Mesendoderm (in vitro differentiated cells): ENCODE results near the gene ARID1B.

Experiments used
- DNase-seq: peaks from one replicate; pipeline ENCODE4 v3.0.0; 2013
- H2AK5ac ChIP-seq: 2 replicates; pipeline ENCODE4 v1.6.1; 2013; ENCODE audit warnings: low read length, inconsistent platforms
- H2BK120ac ChIP-seq: 2 replicates; pipeline ENCODE4 v1.6.1; 2013; ENCODE audit warnings: low read depth, mild to moderate bottlenecking, low read length, moderate library complexity, mixed read lengths
- H2BK15ac ChIP-seq: replicated peaks from 2 replicates; pipeline ENCODE4 v1.6.1; 2013; ENCODE audit warnings: low read depth, mild to moderate bottlenecking, moderate library complexity
- H2BK5ac ChIP-seq: 2 replicates; pipeline ENCODE4 v1.6.1; 2013; ENCODE audit warnings: low read length, inconsistent platforms
- H3K18ac ChIP-seq: 2 replicates; pipeline ENCODE4 v1.6.1; 2013; ENCODE audit warnings: mild to moderate bottlenecking, low read length, mixed read lengths
- H3K23ac ChIP-seq: one replicate; pipeline ENCODE4 v1.6.1; 2013; ENCODE audit warnings: low read length
- H3K27ac ChIP-seq: 2 replicates; pipeline ENCODE4 v1.5.1; 2013; ENCODE audit warnings: low read depth, mild to moderate bottlenecking, inconsistent platforms, low read length, moderate library complexity
- H3K27me3 ChIP-seq: 2 replicates; pipeline ENCODE4 v1.6.1; 2013; ENCODE audit warnings: low read length, control low read depth, mild to moderate bottlenecking, inconsistent platforms; ENCODE audit not compliant: insufficient read depth, poor library complexity
- H3K36me3 ChIP-seq: 2 replicates; pipeline ENCODE4 v1.6.1; 2013; ENCODE audit warnings: low read length, inconsistent platforms; ENCODE audit not compliant: control insufficient read depth, insufficient read depth
- H3K4ac ChIP-seq: one replicate; pipeline ENCODE4 v1.6.1; 2013; ENCODE audit warnings: low read depth, mild to moderate bottlenecking, low read length, moderate library complexity
- H3K4me1 ChIP-seq: 2 replicates; pipeline ENCODE4 v1.6.1; 2013; ENCODE audit warnings: low read depth, low read length, inconsistent platforms; ENCODE audit not compliant: control insufficient read depth
- H3K4me2 ChIP-seq: 2 replicates; pipeline ENCODE4 v1.6.1; 2013; ENCODE audit warnings: low read length
- H3K4me3 ChIP-seq: 2 replicates; pipeline ENCODE4 v1.5.1; 2013; ENCODE audit warnings: mild to moderate bottlenecking, low read length
- H3K56ac ChIP-seq: one replicate; pipeline ENCODE4 v1.6.1; 2013; ENCODE audit warnings: low read length
- H3K79me1 ChIP-seq: 2 replicates; pipeline ENCODE4 v1.6.1; 2013; ENCODE audit warnings: low read length, inconsistent platforms
- H3K79me2 ChIP-seq: 2 replicates; pipeline ENCODE4 v1.6.1; 2013; ENCODE audit warnings: mild to moderate bottlenecking, low read length; ENCODE audit not compliant: control insufficient read depth, insufficient read depth
- H3K9ac ChIP-seq: 2 replicates; pipeline ENCODE4 v1.6.1; 2013; ENCODE audit warnings: low read length, inconsistent platforms
- H4K5ac ChIP-seq: one replicate; pipeline ENCODE4 v1.6.1; 2013; ENCODE audit warnings: low read length
- H4K8ac ChIP-seq: one replicate; pipeline ENCODE4 v1.6.1; 2013; ENCODE audit warnings: low read depth, mild to moderate bottlenecking, control low read depth, low read length, moderate library complexity
- WGBS: extraction: QIAGEN DNeasy Blood & Tissue Kit; methylation state at CpG from one replicate; pipeline ENCODE4 v1.1.7; 2013; ENCODE audit warnings: low lambda C conversion rate, missing lambda C conversion rate; ENCODE audit not compliant: insufficient coverage; ENCODE audit errors: extremely low coverage; 5-methylcytosine and 5-hydroxymethylcytosine counted together

ARID1B gene

DNA sequence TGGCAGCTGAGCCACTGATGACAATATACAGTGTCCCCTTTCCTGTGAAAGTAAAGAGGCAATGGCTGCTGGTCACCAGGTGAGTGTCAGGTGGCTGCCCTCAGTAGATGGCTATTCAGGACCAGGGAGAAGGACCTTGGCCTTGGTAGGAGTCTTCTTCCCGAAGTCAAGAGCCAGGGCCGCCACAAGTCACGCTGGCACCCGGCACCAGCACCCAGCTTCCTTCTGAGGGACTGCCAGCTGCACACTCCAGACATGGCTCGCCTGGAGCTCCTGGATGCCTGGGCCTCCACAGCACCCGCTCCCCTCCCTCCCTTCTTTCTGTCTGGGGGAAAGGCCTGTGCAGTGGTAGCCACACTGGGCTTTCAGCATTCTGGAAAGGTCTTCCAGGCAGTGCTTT, 419.2 kb downstream of the ARID1B start:
- no peaks in the 10 kb centered on the region for H3K27me3 ChIP-seq
- H3K79me2 ChIP-seq = no peaks in the 10 kb centered on the region
- H4K5ac ChIP-seq = no peak overlapping the region
- no peaks in the 10 kb centered on the region for H3K79me1 ChIP-seq
- no peak overlapping the region for H3K23ac ChIP-seq
- H2BK120ac ChIP-seq = no peak overlapping the region
- H4K8ac ChIP-seq = no peak overlapping the region
- no peak overlapping the region for H2BK15ac ChIP-seq
- H3K9ac ChIP-seq = no peak overlapping the region
- H3K4ac ChIP-seq = no peak overlapping the region
- H2BK5ac ChIP-seq = no peak overlapping the region
- no peaks in the 10 kb centered on the region for H3K4me1 ChIP-seq
- no peak overlapping the region for H3K27ac ChIP-seq
- no peak overlapping the region for H3K4me3 ChIP-seq
- H3K56ac ChIP-seq = no peak overlapping the region
- no peak overlapping the region for H3K18ac ChIP-seq
- H3K4me2 ChIP-seq = no peak overlapping the region
- peaks cover 10% of the 10 kb centered on the region for H3K36me3 ChIP-seq
- no CpG with 5 or more reads among the region's 6 CpGs for WGBS
- no peak overlapping the region for H2AK5ac ChIP-seq
- DNase-seq = no peak

DNA sequence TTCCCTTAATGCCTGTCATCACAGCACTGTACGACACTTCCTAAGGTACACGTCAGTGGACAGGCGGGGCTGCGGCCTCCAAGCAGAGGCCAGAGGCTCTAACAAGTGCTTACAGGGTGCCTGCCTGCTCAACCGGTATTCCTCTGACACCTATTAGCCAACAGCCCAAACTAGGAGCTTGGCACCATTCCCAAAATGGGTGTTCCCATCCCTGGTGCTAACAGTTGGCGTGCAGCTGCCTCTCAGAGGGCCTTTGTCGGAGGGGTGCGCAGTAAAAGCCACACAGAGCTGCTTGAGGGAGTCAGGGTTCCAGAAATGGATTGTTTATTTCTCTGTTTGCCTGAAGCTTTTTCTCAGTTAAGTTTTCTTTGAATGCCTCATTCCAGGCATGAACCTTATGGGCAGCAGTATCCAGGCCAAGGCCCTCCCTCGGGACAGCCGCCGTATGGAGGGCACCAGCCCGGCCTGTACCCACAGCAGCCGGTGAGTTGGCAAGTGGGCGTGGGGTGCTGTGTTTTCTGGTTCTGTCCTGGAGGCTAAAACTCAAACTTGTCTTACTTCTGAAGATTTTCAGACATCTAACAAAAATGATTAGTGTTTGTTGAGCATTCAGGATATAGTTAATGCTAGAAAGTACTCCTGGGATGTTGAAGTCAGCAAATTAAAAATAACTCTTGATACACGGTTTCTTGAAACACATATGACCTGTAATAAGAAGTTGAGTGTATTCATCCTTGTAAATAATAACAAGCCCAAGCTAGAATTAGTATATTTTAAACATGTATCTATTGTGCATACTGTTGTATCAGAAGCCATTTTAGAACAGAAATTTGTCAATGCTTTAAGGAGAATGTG, 421.5 kb downstream of the ARID1B start:
- H3K36me3 ChIP-seq = peaks cover 10% of the 10 kb centered on the region
- H3K79me2 ChIP-seq = no peaks in the 10 kb centered on the region
- DNase-seq = no peak
- no peak overlapping the region for H2BK15ac ChIP-seq
- no peak overlapping the region for H3K23ac ChIP-seq
- H3K4me3 ChIP-seq = no peak overlapping the region
- H4K5ac ChIP-seq = no peak overlapping the region
- no peak overlapping the region for H2AK5ac ChIP-seq
- H2BK120ac ChIP-seq = no peak overlapping the region
- no peak overlapping the region for H2BK5ac ChIP-seq
- no peak overlapping the region for H4K8ac ChIP-seq
- H3K4ac ChIP-seq = no peak overlapping the region
- no peak overlapping the region for H3K56ac ChIP-seq
- H3K27me3 ChIP-seq = no peaks in the 10 kb centered on the region
- no peaks in the 10 kb centered on the region for H3K79me1 ChIP-seq
- no peak overlapping the region for H3K9ac ChIP-seq
- H3K27ac ChIP-seq = no peak overlapping the region
- WGBS = no CpG with 5 or more reads among the region's 15 CpGs
- no peak overlapping the region for H3K4me2 ChIP-seq
- no peaks in the 10 kb centered on the region for H3K4me1 ChIP-seq
- no peak overlapping the region for H3K18ac ChIP-seq

DNA sequence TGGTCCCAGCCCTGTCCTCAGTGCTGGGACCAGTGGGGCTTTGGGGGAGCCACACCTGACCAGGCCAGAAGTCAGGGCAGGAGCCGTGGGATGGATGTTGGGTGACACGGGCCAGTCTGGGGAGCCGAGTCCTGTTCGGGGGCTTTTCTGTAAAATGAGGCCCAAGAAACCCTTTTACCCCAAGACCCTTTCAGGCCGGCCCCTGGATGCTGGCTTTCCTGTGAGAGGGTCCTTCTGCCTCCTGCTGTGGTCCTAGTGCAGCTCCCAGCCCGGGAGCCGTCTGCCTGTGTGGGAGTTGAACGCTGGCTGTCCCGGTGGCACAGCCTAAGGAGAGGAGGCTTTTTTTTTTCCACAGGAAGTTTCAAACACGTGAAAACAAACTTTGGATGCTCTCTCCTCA, 422.9 kb downstream of the ARID1B start:
- no peak overlapping the region for H3K23ac ChIP-seq
- no peak overlapping the region for H2BK5ac ChIP-seq
- H3K18ac ChIP-seq = no peak overlapping the region
- no peaks in the 10 kb centered on the region for H3K79me2 ChIP-seq
- no peak overlapping the region for H4K8ac ChIP-seq
- no peaks in the 10 kb centered on the region for H3K79me1 ChIP-seq
- no peak overlapping the region for H3K4ac ChIP-seq
- no peak overlapping the region for H4K5ac ChIP-seq
- no peak overlapping the region for H2BK15ac ChIP-seq
- H2AK5ac ChIP-seq = no peak overlapping the region
- no peak for DNase-seq
- H3K4me1 ChIP-seq = no peaks in the 10 kb centered on the region
- H3K9ac ChIP-seq = no peak overlapping the region
- no CpG with 5 or more reads among the region's 10 CpGs for WGBS
- H3K27me3 ChIP-seq = no peaks in the 10 kb centered on the region
- H3K27ac ChIP-seq = no peak overlapping the region
- no peak overlapping the region for H2BK120ac ChIP-seq
- H3K56ac ChIP-seq = no peak overlapping the region
- no peak overlapping the region for H3K4me3 ChIP-seq
- peaks cover 11% of the 10 kb centered on the region for H3K36me3 ChIP-seq
- no peak overlapping the region for H3K4me2 ChIP-seq

DNA sequence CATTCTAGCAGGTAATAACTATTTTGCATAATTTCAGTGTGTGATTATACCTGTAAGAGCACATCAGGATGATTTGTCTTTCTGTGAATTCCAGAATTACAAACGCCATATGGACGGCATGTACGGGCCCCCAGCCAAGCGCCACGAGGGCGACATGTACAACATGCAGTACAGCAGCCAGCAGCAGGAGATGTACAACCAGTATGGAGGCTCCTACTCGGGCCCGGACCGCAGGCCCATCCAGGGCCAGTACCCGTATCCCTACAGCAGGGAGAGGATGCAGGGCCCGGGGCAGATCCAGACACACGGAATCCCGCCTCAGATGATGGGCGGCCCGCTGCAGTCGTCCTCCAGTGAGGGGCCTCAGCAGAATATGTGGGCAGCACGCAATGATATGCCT, 423.4 kb downstream of the ARID1B start:
- Histone ChIP-seq H3K79me1 (no peaks in the 10 kb centered on the region), H3K4ac (no peak overlapping the region), H3K27me3 (no peaks in the 10 kb centered on the region), H2AK5ac (no peak overlapping the region), H3K18ac (no peak overlapping the region), H2BK15ac (no peak overlapping the region), H3K79me2 (no peaks in the 10 kb centered on the region), H3K56ac (no peak overlapping the region), H4K5ac (no peak overlapping the region), H3K9ac (no peak overlapping the region), H3K23ac (no peak overlapping the region), H3K27ac (no peak overlapping the region), H3K4me3 (no peak overlapping the region), H3K4me2 (no peak overlapping the region), H3K4me1 (no peaks in the 10 kb centered on the region), H3K36me3 (peaks cover 8% of the 10 kb centered on the region), H2BK5ac (no peak overlapping the region), H4K8ac (no peak overlapping the region), H2BK120ac (no peak overlapping the region)
- DNase-seq = no peak
- no CpG with 5 or more reads among the region's 17 CpGs for WGBS

DNA sequence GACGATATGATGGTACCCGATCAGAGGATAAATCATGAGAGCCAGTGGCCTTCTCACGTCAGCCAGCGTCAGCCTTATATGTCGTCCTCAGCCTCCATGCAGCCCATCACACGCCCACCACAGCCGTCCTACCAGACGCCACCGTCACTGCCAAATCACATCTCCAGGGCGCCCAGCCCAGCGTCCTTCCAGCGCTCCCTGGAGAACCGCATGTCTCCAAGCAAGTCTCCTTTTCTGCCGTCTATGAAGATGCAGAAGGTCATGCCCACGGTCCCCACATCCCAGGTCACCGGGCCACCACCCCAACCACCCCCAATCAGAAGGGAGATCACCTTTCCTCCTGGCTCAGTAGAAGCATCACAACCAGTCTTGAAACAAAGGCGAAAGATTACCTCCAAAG, 423.9 kb downstream of the ARID1B start:
- H3K56ac ChIP-seq = no peak overlapping the region
- H3K79me2 ChIP-seq = no peaks in the 10 kb centered on the region
- no peak overlapping the region for H4K5ac ChIP-seq
- H3K4ac ChIP-seq = no peak overlapping the region
- H3K18ac ChIP-seq = no peak overlapping the region
- H4K8ac ChIP-seq = no peak overlapping the region
- WGBS = no CpG with 5 or more reads among the region's 17 CpGs
- H3K4me1 ChIP-seq = no peaks in the 10 kb centered on the region
- no peak overlapping the region for H2AK5ac ChIP-seq
- no peak overlapping the region for H3K9ac ChIP-seq
- no peak overlapping the region for H3K27ac ChIP-seq
- no peak for DNase-seq
- H3K27me3 ChIP-seq = no peaks in the 10 kb centered on the region
- no peak overlapping the region for H2BK15ac ChIP-seq
- no peaks in the 10 kb centered on the region for H3K79me1 ChIP-seq
- H3K23ac ChIP-seq = no peak overlapping the region
- H3K4me2 ChIP-seq = no peak overlapping the region
- H3K36me3 ChIP-seq = peaks cover 7% of the 10 kb centered on the region
- H2BK120ac ChIP-seq = no peak overlapping the region
- no peak overlapping the region for H2BK5ac ChIP-seq
- H3K4me3 ChIP-seq = no peak overlapping the region

DNA sequence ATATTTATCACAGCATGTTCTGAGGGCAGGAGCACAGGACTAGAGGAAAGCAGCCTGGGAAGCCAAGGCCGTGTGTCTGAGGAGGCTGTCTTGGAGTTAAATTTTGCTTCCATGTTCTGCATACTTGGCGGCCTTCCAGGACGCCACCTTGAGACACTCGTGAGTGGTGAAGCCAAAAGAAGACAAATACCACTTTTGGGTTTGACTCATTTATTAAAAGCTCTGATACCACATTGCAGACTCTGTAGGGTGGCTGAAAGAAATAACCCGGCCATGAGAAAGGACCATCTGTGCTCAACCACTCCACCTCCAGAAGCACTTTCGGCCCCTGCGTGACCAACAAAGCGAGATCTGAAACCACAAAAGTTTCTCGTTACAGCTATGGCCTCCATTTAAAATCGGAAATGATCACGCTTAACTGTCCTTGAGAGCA, 426.1 kb downstream of the ARID1B start:
- H3K4me3 ChIP-seq = no peak overlapping the region
- H2BK5ac ChIP-seq = no peak overlapping the region
- H3K56ac ChIP-seq = no peak overlapping the region
- H3K23ac ChIP-seq = no peak overlapping the region
- no peaks in the 10 kb centered on the region for H3K4me1 ChIP-seq
- H3K27ac ChIP-seq = no peak overlapping the region
- no peak overlapping the region for H3K4me2 ChIP-seq
- no peak overlapping the region for H3K9ac ChIP-seq
- no peaks in the 10 kb centered on the region for H3K79me2 ChIP-seq
- H3K18ac ChIP-seq = no peak overlapping the region
- H2BK15ac ChIP-seq = no peak overlapping the region
- WGBS = no CpG with 5 or more reads among the region's 11 CpGs
- H4K5ac ChIP-seq = no peak overlapping the region
- no peak overlapping the region for H2BK120ac ChIP-seq
- no peak for DNase-seq
- H3K27me3 ChIP-seq = no peaks in the 10 kb centered on the region
- no peak overlapping the region for H2AK5ac ChIP-seq
- H3K4ac ChIP-seq = no peak overlapping the region
- H3K36me3 ChIP-seq = peaks cover 6% of the 10 kb centered on the region
- no peak overlapping the region for H4K8ac ChIP-seq
- no peaks in the 10 kb centered on the region for H3K79me1 ChIP-seq
